ENCODE results near the gene RPL13A. TPM values are rescaled to one million over a fixed set of nuclear protein-coding genes. Genes with fewer than 3 reads are reported as not detected.

RPL13A gene
- total and polyA plus RNA-seq, 2 donors (not counting 3 experiments of a cell fraction or from before 2014, with no cell fraction given), result 2,291 to 4,148 TPM

- intact Hi-C loops (cut with micrococcal nuclease), result no loop called here
Measured at GRCh38 chr19:49506575-49507105, 19.2 kb downstream of the RPL13A start.

More at GRCh38 chr19:49506575-49507105, 19.2 kb downstream of the RPL13A start:
- H2AFZ ChIP-seq (ENCODE audit: low read depth, low read length), result no peak overlapping the region
- H3K4me1 ChIP-seq (ENCODE audit: control insufficient read depth, extremely low read depth, insufficient read depth, low read length), result peaks cover 2% of the 10 kb centered on the region
- no peak overlapping the region for H3K27ac ChIP-seq (ENCODE audit: insufficient read depth, low read depth, low read length)
- H3K9me3 ChIP-seq (replicated peaks; ENCODE audit: control insufficient read depth, insufficient read depth, low read length), result no peaks in the 10 kb centered on the region
- no peaks in the 10 kb centered on the region for H3K27me3 ChIP-seq (ENCODE audit: control insufficient read depth in 2 of 2, insufficient read depth in 2 of 2, low read length in 2 of 2)
- H4K20me1 ChIP-seq (replicated peaks; ENCODE audit: control insufficient read depth, extremely low read depth, insufficient read depth, low read length), result no peaks in the 10 kb centered on the region
- H3K79me2 ChIP-seq (ENCODE audit: control insufficient read depth, insufficient read depth, low read length), result no peaks in the 10 kb centered on the region
- no peak overlapping the region for H3K9ac ChIP-seq (replicated peaks; ENCODE audit: extremely low read depth, insufficient read depth, low read length)
- H3K4me2 ChIP-seq (ENCODE audit: insufficient read depth, low read length), result no peak overlapping the region
- ChIA-PET POLR2A (interaction anchor here (0.7 to 1.0 kb wide), 2 partner anchors 12 to 40 kb away, joined by 3 to 8 read pairs; no protein-coding TSS in a partner anchor), CTCF (interaction anchor here (0.9 to 7.9 kb wide), 15 partner anchors 10 to 165 kb away, joined by 3 to 175 read pairs (median 5); partner anchors contain the start of genes RCN3 and RPS11)
- dilution Hi-C loops (cut with MboI; ENCODE audit: extremely low pct_ligation_motif_present, low sequenced_read_pairs), result no loop called here
- DNase-seq (ENCODE audit: low read depth, low spot score), result peak; percentile 64
- peak; percentile 69 for FAIRE-seq
- H3K36me3 ChIP-seq (ENCODE audit: control insufficient read depth in 2 of 2, extremely low read depth in 1 of 2, insufficient read depth in 2 of 2, low read length in 2 of 2), result no peaks in the 10 kb centered on the region
- no peaks in the 10 kb centered on the region for H3K9me1 ChIP-seq (replicated peaks; ENCODE audit: control insufficient read depth, extremely low read depth, insufficient read depth, low read length)
- no TSS peak for BruUV-seq (replicated peaks)
- TF ChIP-seq CTCF (IDR thresholded peaks at IDR 0.05; ENCODE audit: extremely low read depth in 1 of 2, insufficient read depth in 1 of 2, low read depth in 1 of 2, low read length in 2 of 2) (peak; percentile 85), GATA2 (IDR thresholded peaks at IDR 0.05; ENCODE audit: insufficient read depth, insufficient read length, low read depth, low read length) (no peak), POLR2AphosphoS5 (IDR thresholded peaks at IDR 0.05; ENCODE audit: insufficient read depth, low read depth, low read length) (no peak)
- H3K4me3 ChIP-seq (replicated peaks in 1 of 3; ENCODE audit: insufficient read depth in 1 of 3, low read depth in 1 of 3, low read length in 3 of 3), result no peak overlapping the region
